Upper lobe of left lung (tissue), 6 donors: ENCODE data around the gene BTBD2. TPM values are rescaled to one million over a fixed set of nuclear protein-coding genes. Genes with fewer than 3 reads are reported as not detected.

Source experiments
- ATAC-seq, 2 donors: fragments of 200-7000 bp; cut with Tn5 transposase; one replicate each; pipeline ENCODE4 v1.9.1; 2022; ENCODE audit warnings: mild to moderate bottlenecking in 2 of 2, moderate library complexity in 2 of 2; ENCODE audit not compliant: low FRiP score in 2 of 2
- DNase-seq, 2 donors: peaks; one replicate each; pipeline ENCODE4 v3.0.0-alpha.2; 2019 to 2020
- H3K27ac ChIP-seq, 4 donors: fragments of 200-600 bp; sonication (generic); one replicate each; pipeline ENCODE4 v1.5.1; 2016 to 2019
- H3K27me3 ChIP-seq, 4 donors: fragments of 200-600 bp; sonication (generic); one replicate each; pipeline ENCODE4 v1.5.1; 2017 to 2019
- H3K36me3 ChIP-seq, 4 donors: fragments of 200-600 bp; sonication (generic); one replicate each; pipeline ENCODE4 v1.5.1; 2016 to 2019
- H3K4me1 ChIP-seq, 4 donors: fragments of 200-600 bp; sonication (generic); one replicate each; pipeline ENCODE4 v1.5.1; 2018 to 2019
- H3K4me3 ChIP-seq, 4 donors: fragments of 200-600 bp; sonication (generic); one replicate each; pipeline ENCODE4 v1.5.1; 2017 to 2019; ENCODE audit warnings: mild to moderate bottlenecking in 2 of 4, moderate library complexity in 1 of 4
- H3K9me3 ChIP-seq, 4 donors: fragments of 200-600 bp; sonication (generic); one replicate each; pipeline ENCODE4 v1.5.1; 2018 to 2019
- CTCF ChIP-seq, 6 experiments: fragments of 450-650 bp in 4 of 6; fragments of 200-600 bp in 2 of 6; sonication (generic) in 2 of 6; IDR thresholded peaks; one replicate each; pipeline ENCODE4 v1.5.1; 2016 to 2019; ENCODE audit warnings: antibody characterized with exemption in 6 of 6
- EP300 ChIP-seq, 4 donors: sonication (generic); formaldehyde crosslinking; IDR thresholded peaks; one replicate each; pipeline ENCODE4 v1.5.1; 2017; ENCODE audit warnings: antibody characterized with exemption in 4 of 4, control low read depth in 2 of 4
- POLR2A ChIP-seq, 4 donors: fragments of 450-650 bp; IDR thresholded peaks; one replicate each; pipeline ENCODE4 v1.5.1; 2016 to 2017; ENCODE audit warnings: antibody characterized with exemption in 4 of 4, mild to moderate bottlenecking in 2 of 4
- POLR2AphosphoS5 ChIP-seq, 2 donors: sonication (generic); formaldehyde crosslinking; IDR thresholded peaks; one replicate each; pipeline ENCODE4 v1.5.1; 2017; ENCODE audit warnings: antibody characterized with exemption in 2 of 2
- WGBS, 2 donors: methylation state at CpG; one replicate each; pipeline ENCODE4 v1.1.5; 2017 to 2018; 5-methylcytosine and 5-hydroxymethylcytosine counted together
- total RNA-seq, 6 donors: library from RNA; depleted of rRNA in 4 of 6; stranded (reverse); fragments of >200 nt in 4 of 6; gene quantifications; one replicate each; pipeline versions ENCODE4 v1.1.0 to v1.2.1, GENCODE V29; 2016 to 2021
- donor health status: DM: no; HTN: no; CAD: no; lungs with moderate emphysema.
- donor health status: DM: no; HTN: yes; CAD: no; lungs with severe emphysema.

BTBD2 gene
- total RNA-seq, 6 donors from 2014 or later: 49.0 to 87.3 (median 69.8) TPM

- 94 to 100% methylated on average over 6 to 24 of the region's 27 CpGs for WGBS, 2 donors
- Histone ChIP-seq H3K4me3 (no peak overlapping the region), H3K4me1 (no peaks in the 10 kb centered on the region), H3K36me3 (peaks cover 9 to 47% (median 28%) of the 10 kb centered on the region in 4 donors), H3K9me3 (no peaks in the 10 kb centered on the region), H3K27me3 (no peaks in the 10 kb centered on the region), H3K27ac (no peak overlapping the region)
- ATAC-seq (no peak), DNase-seq (peak in 1 of 2 donors; percentile 73)
- TF ChIP-seq CTCF (IDR thresholded peaks at IDR 0.05): no peak
- TF ChIP-seq POLR2A (IDR thresholded peaks at IDR 0.05): no peak
- TF ChIP-seq POLR2AphosphoS5 (IDR thresholded peaks at IDR 0.05): no peak
- TF ChIP-seq EP300 (IDR thresholded peaks at IDR 0.05): no peak
Measured at GRCh38 chr19:1970806-1971502, 44.6 kb downstream of the BTBD2 start.

DNA sequence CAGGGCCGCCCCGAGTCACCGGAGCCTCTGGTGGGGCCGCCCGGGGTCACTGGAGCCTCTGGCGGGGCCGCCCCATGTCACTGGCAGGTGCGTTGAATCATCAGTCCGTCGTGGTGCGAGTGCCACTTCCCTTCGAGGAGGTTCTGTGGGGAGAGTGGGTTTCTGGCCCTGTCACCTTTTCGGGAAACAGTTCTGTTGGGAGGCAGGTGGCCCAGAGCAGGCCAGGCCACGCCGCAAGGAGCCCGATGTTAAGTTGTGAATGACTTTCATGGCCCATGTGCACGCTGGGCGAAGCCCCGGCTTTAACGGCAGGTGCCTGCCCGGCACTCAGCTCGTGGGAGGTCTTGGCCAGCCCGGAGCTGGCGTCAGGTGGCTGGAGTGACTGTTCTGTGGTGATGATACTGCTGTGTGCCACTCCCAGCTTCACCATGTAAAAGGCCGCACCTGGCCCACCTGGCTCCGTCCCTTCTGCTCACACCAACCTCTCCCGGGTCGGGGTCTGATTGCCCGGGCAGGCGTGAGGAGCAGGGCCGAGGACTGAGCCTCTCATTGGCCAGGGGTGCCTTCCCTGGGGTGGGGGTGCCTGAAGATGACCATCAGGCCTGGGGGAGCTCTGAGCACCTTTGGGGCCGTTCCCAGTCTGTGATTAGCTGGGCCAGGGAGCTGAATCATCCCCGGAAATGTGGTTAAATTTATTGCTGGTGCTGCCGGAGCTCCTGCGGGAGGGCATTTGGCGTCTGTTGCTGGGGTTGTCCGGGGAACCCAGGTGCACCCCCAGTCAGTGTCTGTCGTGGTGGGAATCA lies 45.3 kb downstream of the BTBD2 start:
- H3K27ac ChIP-seq: no peak overlapping the region
- H3K4me1 ChIP-seq: no peaks in the 10 kb centered on the region
- H3K9me3 ChIP-seq: no peaks in the 10 kb centered on the region
- no peak for TF ChIP-seq CTCF (IDR thresholded peaks at IDR 0.05)
- TF ChIP-seq POLR2A (IDR thresholded peaks at IDR 0.05): no peak
- TF ChIP-seq EP300 (IDR thresholded peaks at IDR 0.05): no peak
- TF ChIP-seq POLR2AphosphoS5 (IDR thresholded peaks at IDR 0.05): no peak
- no peak overlapping the region for H3K4me3 ChIP-seq
- DNase-seq: peak in 1 of 2 donors; percentile 77
- peaks cover 6 to 41% (median 25%) of the 10 kb centered on the region in 4 donors for H3K36me3 ChIP-seq
- ATAC-seq: no peak
- 96 to 97% methylated on average over 6 to 26 of the region's 38 CpGs for WGBS, 2 donors
- no peaks in the 10 kb centered on the region for H3K27me3 ChIP-seq

DNA sequence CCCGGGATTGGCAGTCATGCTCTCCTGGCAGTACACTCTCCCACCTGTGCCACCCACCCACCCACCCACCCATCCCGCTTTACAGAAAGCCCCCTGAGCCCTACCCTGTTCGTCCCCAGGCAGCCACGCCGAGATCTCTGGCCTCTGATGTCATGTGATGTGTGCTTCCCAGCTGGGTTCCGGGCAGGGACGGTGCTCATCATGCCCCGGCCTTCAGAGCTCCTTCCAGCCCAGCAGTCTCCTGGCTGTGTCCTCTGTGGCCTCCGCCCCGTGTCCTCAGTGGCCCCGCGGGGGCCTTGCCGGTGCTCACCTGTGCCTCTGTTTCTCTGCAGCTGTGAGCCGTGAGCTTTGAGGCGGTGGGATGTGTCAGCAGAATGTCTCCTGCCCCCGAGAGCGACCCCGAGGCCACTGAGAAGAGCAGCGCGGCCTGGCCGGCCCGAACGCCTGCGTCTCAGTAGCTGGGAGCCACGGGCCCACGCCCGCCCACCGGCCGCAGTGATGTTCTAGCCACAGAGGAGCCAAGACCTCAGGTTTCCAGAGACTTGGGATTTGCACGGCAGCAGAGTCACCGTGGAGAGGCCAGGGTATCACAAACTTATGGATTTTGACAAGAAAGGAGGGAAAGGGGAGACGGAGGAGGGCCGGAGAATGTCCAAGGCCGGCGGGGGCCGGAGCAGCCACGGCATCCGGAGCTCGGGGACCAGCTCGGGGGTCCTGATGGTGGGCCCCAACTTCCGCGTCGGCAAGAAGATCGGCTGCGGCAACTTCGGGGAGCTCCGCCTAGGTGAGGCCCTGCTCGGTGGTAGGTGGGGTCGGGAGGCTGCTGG lies 46.1 kb downstream of the BTBD2 start:
- 94 to 95% methylated on average over 28 to 44 of the region's 49 CpGs for WGBS, 2 donors
- H3K27ac ChIP-seq: no peak overlapping the region
- TF ChIP-seq POLR2AphosphoS5 (IDR thresholded peaks at IDR 0.05): no peak
- TF ChIP-seq EP300 (IDR thresholded peaks at IDR 0.05): no peak
- no peak for TF ChIP-seq CTCF (IDR thresholded peaks at IDR 0.05)
- TF ChIP-seq POLR2A (IDR thresholded peaks at IDR 0.05): no peak
- DNase-seq: peak in 1 of 2 donors; percentile 77
- peaks cover 6 to 33% (median 22%) of the 10 kb centered on the region in 4 donors for H3K36me3 ChIP-seq
- no peaks in the 10 kb centered on the region for H3K4me1 ChIP-seq
- no peak overlapping the region for H3K4me3 ChIP-seq
- ATAC-seq: no peak
- no peaks in the 10 kb centered on the region for H3K27me3 ChIP-seq
- H3K9me3 ChIP-seq: no peaks in the 10 kb centered on the region

GRCh38 chr19:1968279-1969175 lies 47.0 kb downstream of the BTBD2 start:
- peaks cover 6 to 30% (median 20%) of the 10 kb centered on the region in 4 donors for H3K36me3 ChIP-seq
- H3K27ac ChIP-seq: no peak overlapping the region
- no peaks in the 10 kb centered on the region for H3K4me1 ChIP-seq
- ATAC-seq: peak in 1 of 2 donors; percentile 6
- DNase-seq: peak in 1 of 2 donors; percentile 70
- no peaks in the 10 kb centered on the region for H3K9me3 ChIP-seq
- no peak overlapping the region for H3K4me3 ChIP-seq
- H3K27me3 ChIP-seq: no peaks in the 10 kb centered on the region
- no peak for TF ChIP-seq EP300 (IDR thresholded peaks at IDR 0.05)
- TF ChIP-seq CTCF (IDR thresholded peaks at IDR 0.05): no peak
- TF ChIP-seq POLR2AphosphoS5 (IDR thresholded peaks at IDR 0.05): no peak
- no peak for TF ChIP-seq POLR2A (IDR thresholded peaks at IDR 0.05)
- 79 to 87% methylated on average over 22 to 25 of the region's 34 CpGs for WGBS, 2 donors
